Left renal pelvis (tissue), 4 donors: ENCODE measurements around the gene ELMOD2. TPM values are rescaled to one million over a fixed set of nuclear protein-coding genes. Genes with fewer than 3 reads are reported as not detected.
"Not testable (repeated sequence)": the region's sequence is repeated elsewhere in the genome, so short reads cannot be mapped to it uniquely, and the experiment has no call there.

Source experiments
- DNase-seq, 4 donors: peaks; one replicate each; pipeline ENCODE4 v3.0.0-alpha.2; 2013; ENCODE audit warnings: low read depth in 4 of 4, low spot score in 3 of 4
- polyA plus RNA-seq, 4 donors: library from polyadenylated mRNA; unstranded; fragments of 120-200 nt; gene quantifications; one replicate each; pipeline ENCODE4 v1.2.1, GENCODE V29; 2013; ENCODE audit not compliant: insufficient read length in 4 of 4

Gene ELMOD2
- 10 to 100 TPM; 29.5 to 59.1 (median 44.9) TPM for polyA plus RNA-seq

DNA sequence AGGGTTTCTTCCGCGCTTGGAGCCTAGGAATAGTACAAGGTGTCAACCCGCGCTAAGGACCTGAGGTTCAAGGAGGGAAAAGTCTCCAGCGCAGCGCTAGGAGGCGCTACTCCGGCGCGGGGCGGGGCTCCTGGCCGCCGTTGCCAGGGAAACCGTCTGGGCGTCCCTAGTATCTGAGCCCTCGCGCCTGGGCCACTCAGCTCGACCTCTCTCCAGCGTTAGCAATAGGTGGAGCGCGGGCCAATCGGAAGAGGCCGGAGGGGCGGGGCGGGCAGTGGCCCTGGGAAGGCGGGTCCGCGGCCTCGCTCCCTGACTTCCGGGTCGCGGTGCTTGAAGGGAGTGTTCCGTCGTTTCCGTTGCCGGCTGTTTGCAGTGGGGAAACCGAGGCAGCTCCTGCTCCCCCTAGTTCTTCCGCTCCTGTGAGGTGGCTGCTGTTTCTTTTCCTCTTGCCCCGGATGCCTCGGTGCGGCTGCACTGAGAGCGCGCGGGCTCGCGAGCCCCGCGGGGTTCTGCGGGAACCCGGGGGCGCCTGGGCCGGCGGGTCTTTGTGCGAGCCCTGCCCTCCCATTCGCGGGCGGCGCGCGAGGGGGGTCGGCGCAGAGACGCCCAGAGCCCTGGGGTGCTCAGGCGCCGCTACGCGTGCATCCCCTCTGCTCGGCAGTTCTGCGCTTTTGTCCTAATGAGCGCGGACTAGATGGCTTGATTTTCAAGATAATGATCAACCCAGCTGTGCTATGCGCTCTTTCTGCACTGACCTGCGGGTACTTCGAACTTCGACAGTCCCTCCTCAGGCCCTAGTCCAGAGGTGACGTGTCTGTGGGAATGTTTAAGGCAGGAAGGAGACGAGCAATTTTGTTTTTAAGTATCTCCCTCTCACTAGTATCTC, at the start of gene ELMOD2:
Gene ELMOD2, plus strand, starts transcription at position 312 of the 886 bp plus-strand sequence. CDS start 1,261 bp downstream, outside the sequence.
- peak; percentile 87 to 93 (median 91) for DNase-seq

DNA sequence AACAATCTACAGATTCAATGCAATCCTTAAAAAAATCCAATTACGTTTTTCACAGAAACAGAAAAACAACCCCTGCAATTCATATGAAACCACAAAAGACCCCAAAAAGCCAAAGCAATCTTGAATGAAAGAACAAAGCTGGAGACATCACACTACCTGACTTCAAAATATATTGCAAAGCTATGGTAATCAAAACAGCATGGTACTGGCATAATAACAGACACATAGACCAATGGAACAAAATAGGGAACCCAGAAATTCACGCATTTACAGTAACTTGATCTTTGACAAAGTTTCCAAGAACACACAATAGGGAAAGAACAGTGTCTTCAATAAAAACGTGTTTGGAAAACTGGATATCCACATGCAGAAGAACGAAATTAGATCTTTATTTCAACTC, 40.5 kb upstream of the ELMOD2 start:
- no peak for DNase-seq

GRCh38 chr4:140485939-140486338, 38.0 kb upstream of the ELMOD2 start:
- no peak for DNase-seq

DNA sequence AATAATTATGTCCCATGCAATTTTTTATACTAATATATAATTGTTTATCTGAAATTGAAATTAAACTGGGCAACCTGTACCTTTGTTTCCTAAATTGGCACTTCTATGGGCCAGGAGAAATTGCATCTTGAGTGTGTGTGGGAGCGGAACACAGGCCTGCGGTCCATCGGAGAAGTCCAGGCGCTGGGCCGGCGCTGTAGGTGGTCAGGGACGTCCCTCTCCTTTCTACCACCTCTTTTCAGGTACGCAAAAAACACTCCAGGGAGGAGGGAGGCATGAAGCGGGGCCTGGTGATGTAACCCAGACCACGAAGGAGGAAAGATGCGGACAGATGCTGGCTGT, 26.6 kb upstream of the ELMOD2 start:
- no peak for DNase-seq

DNA sequence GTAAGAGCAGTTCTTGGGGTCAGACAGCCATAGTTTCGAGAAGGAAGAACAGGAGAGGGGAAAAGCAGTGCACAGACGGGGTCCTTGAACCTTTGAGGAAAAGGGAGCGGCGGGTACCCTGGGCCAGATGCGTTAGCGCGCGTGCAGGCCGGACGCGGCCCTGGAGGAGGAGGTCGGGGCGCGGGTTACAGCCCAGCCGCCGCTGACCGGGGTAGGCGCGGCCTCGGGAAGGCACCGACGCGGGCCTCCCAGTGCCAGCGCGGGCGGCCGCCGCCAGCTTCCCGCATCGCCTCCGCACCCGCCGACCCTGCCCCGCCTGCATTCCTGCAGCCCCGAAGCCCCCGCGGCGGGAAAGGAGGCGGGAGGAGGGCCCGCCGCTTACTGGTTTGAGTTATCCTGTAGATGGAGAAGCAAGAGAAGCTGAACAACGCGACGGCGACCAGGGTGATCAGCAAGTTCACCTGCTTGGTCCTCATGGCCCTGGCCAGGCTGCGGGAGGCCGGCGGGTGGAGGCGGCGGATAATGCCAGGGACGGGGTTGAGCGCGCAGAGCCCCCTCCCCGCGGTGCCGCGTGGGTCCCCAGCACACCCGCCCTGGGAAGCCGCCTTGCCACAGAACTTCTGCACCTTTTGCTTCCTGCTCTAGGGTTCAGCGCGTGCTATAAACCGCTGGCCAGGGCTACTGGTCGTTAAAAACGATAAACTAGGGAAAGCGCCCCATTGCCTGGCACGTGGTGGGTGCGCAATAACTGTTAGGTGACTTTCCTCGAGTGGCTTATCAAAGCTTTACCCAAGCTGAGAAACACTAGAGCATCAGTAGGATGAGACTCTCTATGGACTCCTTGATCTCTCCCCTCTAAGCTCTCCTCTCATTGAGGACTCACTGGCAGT, 26.0 kb upstream of the ELMOD2 start, which contains the start of gene MGAT4D:
Gene MGAT4D, minus strand, starts transcription at position 547 of the 890 bp plus-strand sequence. Its CDS starts 71 bp downstream, at position 476.
- DNase-seq = no peak

DNA sequence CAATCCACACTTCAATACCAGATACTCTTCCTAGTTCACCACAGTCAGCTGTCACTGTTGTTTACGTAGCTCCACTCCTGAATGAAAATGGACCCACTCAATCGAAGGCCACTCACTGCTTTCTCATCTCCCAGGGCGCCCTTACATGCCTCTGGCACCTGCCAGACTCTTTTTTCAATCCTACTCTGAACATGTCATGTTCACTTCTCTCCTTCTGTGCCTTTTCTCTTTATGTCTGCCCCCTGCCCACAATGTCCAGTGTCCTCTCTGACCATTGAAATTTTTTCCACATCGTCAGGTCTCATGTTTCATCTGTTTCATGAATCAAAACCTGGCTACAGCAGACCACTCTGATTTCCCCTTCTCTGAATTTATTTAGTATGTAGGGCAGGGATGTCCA, 24.6 kb upstream of the ELMOD2 start:
- DNase-seq = no peak

- DNase-seq = no peak
These were observed 19.7 kb upstream of the ELMOD2 start for GRCh38 chr4:140504261-140504660.

GRCh38 chr4:140513765-140514164, 10.2 kb upstream of the ELMOD2 start:
- not testable (repeated sequence) for DNase-seq

DNA sequence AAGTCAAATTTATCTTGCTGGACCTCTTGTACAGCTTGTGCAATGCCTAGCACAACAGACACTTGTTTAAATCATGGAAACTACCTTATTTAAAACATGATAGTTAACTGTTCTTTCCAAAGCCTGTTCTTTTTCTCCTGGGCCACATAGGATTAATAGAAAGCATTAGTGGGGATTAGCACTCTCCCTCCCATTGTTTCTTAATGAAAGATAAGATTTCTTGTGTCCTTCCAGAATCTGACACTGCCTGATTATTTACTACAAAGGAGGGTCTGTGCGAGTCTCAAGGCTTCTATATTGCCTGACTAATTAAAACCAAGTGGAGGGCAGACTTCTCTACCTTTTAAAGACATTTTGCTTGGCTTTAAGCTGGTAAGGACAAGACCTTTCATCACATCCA, 8.5 kb upstream of the ELMOD2 start:
- no peak for DNase-seq

GRCh38 chr4:140523370-140523856, 555 bp upstream of the ELMOD2 start:
- no peak for DNase-seq

DNA sequence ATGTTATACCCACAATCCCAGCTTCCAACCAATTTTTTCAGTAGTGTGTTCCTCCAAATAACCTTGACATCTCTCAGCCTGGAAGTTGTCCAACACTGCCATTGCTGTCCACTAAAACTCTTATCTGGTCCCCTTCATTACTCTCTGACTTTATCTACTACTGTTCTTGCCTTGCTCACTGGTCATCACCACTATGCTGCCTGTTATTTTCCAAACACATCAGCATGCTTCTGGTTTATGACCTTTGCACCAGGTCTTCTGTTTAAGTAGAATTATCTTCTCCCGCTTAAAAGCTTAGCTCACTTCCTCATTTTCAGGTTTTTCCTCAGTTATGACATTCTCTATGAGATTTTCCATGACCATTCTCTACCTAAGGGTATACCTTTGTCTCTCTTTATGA, 5.5 kb downstream of the ELMOD2 start:
- DNase-seq = no peak

DNA sequence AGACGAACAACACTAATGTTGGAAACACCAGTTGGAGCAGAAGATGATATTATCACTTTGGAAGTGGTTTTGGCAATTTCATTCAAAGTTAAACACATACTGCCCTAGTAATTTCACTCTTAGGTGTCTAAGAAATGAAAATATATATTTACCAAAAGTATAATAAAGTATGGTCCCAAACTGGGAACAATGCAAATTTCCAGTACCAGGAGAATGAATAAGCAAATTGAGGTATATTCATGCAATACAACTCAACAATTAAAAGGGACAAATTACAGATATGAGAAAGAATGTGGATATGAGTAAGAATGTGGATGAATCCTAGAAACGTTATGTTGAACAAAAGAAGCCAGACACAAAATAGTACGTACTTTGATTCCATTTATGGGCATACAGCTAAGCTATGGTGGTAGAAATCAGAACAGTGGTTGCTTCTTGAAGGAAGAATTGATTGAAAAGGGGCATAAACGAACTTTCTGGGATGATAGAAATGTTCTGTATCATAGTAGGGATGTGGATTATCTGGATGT, 10.0 kb downstream of the ELMOD2 start:
- no peak for DNase-seq

DNA sequence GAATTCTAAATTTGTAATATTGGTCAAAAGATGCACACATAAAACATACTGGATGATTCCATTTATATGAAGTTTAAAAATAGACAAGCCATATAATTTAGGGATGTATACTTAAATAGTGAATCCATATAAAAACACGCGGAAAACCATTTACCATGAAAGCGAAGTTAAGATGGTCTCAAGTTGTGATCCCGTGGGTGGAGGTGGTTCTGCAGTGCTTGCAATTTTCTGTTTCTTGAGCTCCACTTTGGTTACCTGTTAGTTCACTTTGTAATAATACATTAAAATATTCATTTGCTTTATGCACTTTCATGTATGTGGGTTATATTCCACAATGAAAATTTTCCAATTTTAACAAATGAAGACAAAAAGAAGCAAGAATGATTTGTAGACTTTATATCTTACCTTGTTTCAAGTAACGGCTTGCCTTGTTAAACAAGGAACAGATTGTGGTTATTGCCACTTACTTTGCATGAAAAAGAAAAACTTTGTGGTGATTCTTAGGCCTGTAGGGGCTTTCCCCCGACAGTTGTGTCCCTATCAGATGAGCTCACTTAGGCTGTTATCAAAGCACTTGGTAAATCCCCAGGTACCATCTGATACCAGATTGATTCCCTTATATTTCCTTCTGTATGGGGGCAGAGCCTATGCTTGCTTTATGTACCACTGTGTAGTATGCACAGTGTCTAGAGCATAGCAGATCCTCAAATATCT, 32.6 kb downstream of the ELMOD2 start:
- DNase-seq = no peak

- no peak for DNase-seq
These were observed 34.0 kb downstream of the ELMOD2 start for GRCh38 chr4:140557831-140558435.

- DNase-seq = no peak
These were observed 35.7 kb downstream of the ELMOD2 start for GRCh38 chr4:140559696-140560095.

DNA sequence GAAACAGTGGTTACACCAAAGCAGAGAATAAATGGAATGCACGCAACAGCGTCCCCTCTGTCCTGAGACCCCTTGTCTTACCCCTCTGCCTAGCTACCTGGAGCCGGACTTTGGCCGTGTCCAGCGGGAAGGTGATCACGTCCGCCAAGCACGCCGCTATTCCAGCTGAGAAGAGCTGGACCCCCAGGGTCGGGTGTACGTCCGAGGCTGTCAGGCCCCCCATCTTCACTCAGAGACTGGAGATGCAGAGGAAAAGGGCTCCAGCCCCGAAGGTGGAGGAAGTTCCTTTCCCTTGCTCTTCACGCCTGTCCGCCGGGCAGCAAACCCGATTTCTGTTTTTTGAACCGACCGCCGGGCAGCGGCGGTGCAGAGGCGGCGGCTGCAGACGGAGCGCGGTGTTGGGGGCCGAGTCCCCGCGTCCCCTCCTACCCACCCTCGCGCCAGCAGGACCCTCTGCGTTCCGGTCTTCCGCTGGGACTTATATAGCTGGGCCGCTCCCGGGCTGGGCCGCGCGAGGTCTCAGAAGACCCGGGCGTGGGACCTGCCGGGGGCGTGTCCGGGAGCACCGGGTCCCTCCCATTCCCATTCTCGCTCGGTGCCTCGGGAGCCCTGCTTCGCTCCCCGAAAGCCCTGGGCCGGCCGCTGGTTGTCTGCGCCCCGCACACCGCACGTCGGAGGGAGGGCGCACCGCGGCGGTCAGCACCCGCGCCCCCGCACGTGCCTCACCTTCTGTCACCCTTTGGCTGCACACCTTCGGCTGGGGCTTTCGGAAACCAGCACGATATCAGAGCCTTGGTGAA, 44.7 kb downstream of the ELMOD2 start, which contains the start of gene UCP1:
Gene UCP1, minus strand, starts transcription at position 455 of the 800 bp plus-strand sequence. Its CDS starts 232 bp downstream, at position 223.
- peak in 1 of 4 donors; percentile 10 for DNase-seq

DNA sequence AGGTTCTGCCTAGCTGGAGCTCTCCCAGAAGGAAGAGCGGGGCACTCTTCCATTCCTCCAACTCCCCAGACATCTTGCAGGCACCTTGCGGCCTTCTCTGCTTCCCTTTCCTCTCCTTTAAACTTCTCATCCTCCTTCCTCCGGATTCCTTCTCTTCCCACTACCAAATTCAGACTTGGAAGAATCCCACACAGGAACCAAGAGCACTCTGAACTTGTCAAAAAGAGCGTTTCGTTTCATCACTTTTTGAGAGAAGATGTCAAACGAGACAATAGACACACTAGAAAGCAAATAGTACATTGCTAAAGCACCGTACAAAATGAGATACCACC, 45.3 kb downstream of the ELMOD2 start:
- DNase-seq = no peak

- no peak for DNase-seq
These were observed 47.7 kb downstream of the ELMOD2 start for GRCh38 chr4:140571620-140572019.

GRCh38 chr4:140575489-140575888, 51.5 kb downstream of the ELMOD2 start:
- no peak for DNase-seq
